NCI-H526 (cell line): ENCODE measurements around the gene ASTL.
"Not testable (repeated sequence)": the region's sequence is repeated elsewhere in the genome, so short reads cannot be mapped to it uniquely, and the experiment has no call there.

Source experiments
- DNase-seq, 2 experiments: peaks; one replicate each; lab custom pipeline; 2025; lab: John Stamatoyannopoulos, UW

ASTL gene

GRCh38 chr2:96146153-96146880, 8.0 kb upstream of the ASTL start:
- no peak for DNase-seq

- no peak for DNase-seq
These were observed 7.5 kb upstream of the ASTL start for GRCh38 chr2:96145848-96146152.

DNA sequence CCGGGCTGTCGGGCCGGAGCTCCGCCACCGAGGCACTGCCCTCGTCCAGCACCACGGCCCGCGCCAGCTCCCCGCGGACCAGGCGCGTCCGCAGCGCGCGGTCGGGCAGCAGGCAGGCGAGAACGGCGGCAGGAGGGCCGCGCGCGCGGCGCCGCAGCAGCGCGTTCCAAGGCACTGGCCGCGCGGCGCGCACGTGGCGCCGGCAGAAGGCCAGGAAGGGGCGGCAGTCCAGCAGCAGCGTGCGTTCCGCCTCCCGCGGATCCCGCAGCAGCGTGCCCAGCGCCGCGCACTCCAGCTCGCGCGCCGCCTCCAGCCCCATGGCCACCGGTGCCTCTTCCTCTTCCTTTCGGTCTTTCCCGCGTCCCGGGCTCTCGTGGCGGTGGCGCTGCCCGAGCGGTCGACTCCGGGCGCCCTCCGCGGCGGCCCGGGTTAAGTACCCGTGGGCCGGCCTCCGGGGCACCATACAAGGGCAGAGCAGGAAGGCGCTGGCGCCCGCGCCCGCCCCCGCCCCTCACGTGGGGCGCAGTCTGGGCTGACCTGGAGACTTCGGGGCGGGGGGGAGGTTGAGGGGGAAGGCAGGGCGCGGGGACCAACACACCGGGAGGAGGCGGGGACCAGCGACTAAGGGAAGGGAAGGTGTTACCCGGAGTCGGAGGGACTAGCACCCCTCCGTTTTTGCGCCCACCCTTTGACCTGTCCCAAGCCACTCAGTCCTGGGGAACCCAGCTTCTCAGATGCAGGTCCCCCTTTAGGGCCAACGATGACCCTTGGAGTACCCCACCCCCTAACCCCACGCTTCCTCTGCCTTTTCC, 6.9 kb upstream of the ASTL start, which contains the start of gene DUSP2:
TSS of gene DUSP2 (minus strand) at position 405 of the 812 bp plus-strand sequence. CDS start at position 319, 86 bp downstream.
- DNase-seq: peak; percentile 29 to 77

- peak; percentile 58 to 76 for DNase-seq
These were observed 6.3 kb upstream of the ASTL start for GRCh38 chr2:96144481-96145035.

DNA sequence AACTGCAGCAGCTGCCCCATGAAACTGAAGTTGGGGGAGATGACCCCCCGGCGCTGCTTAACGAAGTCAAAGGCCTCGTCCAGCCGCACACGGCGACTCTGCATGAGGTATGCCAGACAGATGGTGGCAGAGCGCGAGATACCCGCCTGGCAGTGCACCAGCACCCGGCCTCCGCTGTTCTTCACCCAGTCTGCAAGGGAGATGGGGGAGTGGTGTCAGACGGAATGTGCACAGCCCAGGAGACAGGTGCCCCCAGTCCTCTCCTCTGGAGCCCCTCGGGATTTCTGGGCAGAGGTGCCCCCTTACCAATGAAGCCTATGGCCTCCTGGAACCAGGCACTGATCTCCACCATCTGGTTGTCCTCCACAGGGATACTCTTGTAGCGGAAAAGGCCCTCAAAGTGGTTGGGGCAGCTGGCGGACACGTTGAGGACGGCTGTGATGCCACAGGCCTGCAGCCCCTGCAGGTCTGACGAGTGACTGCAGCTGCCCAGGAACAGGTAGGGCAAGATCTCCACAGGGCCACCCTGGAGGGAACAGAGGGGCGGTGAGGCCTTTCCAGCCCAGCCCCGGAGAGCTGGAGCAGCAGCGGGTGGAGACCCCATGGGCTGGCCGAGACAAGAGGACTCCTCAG, 5.7 kb upstream of the ASTL start:
- DNase-seq: peak; percentile 58 to 80

DNA sequence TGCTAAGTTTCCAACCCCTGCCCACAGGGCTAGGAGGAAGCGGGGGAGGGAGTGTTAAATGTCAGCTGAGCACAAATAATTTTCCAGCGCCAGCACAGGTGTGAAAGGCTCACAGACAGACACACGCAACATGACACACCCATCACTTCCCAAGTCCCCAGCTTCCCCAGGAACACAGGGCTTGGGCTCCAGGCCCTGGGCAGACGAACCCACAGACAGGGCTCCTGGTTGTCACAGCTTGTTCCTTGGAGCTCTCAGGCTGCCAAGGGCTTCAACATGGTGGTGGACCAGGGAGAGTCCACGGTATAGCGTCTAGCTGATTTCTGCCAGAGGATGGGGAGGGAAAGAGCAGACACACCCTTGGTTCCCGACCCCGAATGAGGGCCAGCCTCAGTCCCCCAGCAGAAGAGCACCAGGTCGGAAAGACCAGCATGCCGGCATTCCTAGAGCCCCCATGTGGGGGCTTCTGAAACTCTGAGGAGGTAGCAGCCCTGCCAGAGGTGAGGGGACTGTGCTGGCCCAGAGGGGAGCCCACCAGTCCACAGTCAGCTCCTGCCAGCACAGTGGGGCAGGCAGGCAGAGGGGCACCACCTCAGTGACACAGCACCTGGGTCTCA, 5.0 kb upstream of the ASTL start:
- DNase-seq: no peak

DNA sequence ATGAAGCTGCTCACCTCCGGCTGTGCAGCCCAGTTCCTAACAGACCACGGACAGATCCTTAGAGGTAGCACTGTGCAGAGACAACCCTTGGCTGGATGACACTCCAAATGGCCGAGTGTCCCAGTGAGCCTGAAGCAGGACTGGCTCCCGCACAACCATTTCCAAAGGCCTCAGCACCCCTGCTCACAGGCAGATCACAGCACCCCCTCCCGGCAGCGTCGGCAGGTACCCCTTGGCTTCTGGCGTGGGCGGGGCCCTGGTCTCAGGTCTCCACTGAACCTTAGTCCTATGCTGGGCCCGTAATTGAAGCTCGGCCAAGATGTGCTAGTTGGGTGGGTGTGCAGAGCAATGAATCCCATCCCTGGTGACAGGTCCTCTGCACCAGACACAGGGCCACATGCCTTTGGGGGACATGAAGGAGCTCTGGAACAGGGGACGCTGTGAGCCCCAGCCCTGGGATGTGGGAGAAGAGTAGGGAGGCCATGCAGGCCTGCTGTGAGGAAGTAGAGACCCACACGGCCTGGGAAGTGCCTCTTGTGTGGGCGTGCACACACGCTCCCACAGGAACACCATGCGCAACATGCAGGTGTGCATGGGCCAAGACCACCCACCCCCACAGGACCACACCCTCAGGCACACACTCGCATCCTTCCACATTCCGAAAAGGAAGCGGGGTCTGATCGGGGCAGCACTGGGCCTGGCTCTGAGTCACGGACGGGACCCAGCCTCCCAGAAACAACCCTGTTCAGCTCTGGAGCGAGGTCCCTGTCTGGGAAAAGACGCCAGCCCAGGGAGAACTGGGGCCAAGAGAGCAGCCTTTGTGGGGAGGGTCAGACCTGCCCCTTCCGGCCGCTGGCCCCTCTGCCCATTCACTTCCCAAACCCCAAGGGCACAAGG, 4.2 kb upstream of the ASTL start:
- DNase-seq: no peak

GRCh38 chr2:96141624-96141967, 3.3 kb upstream of the ASTL start:
- not testable (repeated sequence) for DNase-seq

DNA sequence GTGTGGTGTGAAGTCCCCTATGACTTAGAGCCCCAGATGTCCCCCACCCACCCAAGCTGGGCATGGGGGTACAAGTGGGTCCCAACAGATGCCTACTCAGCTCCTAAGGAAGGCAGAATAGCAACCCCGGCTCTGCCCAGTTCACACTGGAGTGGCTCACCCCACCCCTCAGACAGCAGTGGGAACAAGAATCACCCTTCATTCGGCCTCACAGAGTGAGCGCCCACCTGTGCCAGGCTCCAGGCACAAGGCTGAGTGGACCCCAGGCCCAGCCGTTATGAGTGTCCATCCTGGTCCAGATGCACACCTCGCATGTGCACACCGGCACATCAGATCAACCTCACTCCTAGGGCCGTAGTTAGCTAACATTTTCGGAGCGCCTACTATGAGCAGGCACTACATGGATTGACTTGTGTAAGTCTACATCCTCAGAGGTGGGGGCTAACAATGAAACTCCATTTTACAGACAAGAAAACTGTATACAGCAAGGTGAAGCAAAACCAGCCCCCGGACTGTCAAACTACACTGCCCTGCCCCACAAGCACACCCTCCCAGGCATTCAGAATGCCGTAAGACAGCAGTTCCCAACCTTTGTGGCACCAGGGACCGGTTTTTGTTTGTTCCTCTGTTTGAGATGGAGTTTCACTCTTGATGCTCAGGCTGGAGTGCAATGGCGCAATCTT, 2.8 kb upstream of the ASTL start:
- no peak for DNase-seq

- DNase-seq: no peak
These were observed 968 bp upstream of the ASTL start for GRCh38 chr2:96139181-96139758.

DNA sequence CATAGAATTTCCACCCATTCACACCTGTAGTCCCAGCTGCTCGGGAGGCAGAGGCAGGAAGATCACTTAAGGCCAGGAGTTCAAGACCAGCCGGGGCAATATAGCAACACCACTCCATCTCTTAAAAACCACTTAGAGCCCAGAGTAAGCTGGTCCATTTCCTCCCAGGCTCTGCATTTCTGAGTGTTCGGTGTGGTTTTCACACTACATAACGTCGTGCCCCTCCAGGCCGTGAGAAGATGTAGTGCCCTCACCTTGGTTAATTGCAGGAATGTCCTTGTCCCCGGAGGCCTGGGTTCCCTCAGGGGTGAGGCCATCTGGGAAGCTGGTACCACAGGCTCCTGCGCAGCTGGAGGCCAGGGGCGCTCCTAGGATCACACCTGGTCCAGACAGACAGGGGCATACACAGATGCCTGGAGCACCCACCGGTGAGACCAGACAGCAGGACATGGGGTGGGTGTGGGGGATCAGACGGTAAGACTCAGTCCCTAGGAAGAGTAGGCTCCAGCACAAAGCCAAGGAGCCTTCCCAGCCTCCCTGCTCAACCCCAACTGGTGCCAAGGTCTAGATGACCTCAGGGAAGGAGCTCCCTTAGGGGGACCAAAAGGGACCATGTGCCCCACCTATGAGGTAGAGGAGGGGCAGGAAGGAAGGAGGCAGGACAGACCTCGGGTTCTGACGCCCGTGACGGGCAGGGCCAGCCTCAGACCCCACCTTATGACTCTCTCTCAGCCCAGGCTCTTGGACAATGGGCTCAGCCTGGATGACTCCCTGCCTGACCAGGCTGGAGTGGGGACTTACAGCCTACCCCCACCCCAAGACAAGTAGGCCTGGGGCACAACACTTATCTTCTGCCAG, 752 bp downstream of the ASTL start:
- no peak for DNase-seq

DNA sequence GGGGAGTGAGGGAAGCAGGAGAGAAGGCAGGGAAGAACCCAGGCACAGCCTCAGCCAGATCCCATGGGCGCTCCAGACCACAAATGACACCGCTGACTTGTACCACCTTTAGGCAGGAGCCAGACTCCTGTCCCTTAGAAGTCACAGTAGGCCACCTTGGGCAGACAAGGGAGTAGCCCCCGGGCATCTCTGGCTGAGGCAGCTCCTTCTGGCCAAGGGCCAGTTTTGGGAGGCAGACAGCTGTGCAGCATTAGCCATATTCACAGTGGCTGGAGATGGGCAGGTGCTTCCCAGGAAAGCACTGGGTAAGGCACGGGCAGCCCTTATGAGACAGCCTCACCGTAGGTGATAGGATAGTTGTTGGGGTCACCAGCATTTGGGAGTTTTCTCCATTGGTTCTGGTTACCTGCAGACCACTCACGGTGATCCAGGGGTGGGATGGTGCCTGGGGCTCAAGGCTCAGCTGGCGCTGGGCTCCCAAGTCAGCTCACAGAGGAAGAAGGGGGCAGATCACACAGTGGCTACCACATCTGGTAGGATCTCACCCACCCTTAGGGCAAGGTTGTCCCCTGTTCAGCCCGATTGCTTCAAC, 2.1 kb downstream of the ASTL start:
- DNase-seq: no peak

DNA sequence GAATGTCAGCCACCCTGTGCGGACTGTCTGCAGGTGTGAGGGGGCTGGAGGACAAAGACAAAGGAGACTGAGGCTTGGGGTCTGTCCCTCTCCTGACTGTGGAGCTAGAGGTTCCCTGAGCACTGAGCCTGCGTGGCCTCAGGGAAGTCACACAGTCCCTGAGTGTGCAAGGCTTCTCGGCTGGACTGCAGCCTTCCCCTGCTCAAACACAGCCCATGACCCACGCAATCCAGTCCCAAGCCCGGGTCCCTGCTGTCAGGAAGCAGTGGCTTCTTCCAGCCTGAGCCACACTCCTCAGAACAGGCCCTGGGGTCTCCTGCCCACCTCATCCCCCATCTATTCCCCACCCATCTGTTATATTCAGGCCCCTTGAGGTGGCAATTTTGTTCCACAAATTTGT, 2.7 kb downstream of the ASTL start:
- DNase-seq: no peak

DNA sequence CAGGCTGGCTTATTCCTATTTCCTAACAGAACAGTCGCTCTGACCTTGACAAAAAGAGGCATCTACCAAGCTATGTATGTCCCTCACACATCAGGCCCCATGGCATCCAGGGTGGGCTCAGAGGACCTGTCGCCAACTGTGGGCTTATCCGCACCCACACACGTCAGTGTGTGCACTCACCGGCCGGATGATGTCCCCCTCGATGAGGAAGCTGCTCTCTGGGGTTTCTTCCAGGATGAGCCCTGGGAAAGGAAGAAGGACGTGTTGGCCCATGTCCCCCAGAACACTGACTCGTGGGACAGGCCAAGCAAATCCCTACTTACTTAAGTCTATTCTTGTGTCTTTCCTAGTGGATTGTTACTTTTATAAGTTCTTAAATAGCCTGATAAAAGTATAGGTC, 3.1 kb downstream of the ASTL start:
- DNase-seq: no peak

GRCh38 chr2:96134421-96134820, 3.9 kb downstream of the ASTL start:
- no peak for DNase-seq

GRCh38 chr2:96131813-96132745, 6.2 kb downstream of the ASTL start:
- no peak for DNase-seq

DNA sequence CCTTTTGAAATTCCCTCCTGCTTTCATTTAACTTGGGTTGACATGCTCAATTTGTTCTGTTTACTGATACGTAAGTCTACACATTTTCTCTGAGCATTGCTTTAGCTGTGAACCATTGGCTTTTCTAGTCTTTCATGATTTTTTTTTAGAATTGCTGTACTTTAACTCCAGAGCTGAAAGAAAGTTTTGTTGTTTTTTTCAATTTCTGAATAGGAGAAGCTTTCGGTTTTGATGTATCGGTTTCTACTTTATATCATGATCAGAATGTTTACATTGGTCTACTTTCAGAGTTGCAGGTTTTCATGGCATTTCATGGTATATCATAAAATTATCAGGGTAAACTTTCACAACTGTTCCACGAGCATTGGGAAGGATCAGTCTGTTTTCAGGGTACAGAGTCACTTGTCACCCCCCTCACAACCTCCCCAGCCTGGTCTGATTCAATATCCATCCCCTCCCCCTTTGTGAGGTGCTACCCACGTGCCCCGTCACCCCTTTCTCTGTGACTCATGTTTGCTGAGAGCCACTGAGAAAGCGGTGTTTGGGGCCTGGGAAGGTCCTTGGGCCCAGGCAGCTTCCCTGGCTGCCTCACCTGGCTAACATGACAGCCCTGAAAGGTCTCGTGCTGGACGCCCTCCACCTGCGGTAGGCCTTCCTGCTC, 7.0 kb downstream of the ASTL start:
- DNase-seq: no peak
